ENCODE data around the gene LTA4H.
"Not testable (repeated sequence)": the region's sequence is repeated elsewhere in the genome, so short reads cannot be mapped to it uniquely, and the experiment has no call there.

DNA sequence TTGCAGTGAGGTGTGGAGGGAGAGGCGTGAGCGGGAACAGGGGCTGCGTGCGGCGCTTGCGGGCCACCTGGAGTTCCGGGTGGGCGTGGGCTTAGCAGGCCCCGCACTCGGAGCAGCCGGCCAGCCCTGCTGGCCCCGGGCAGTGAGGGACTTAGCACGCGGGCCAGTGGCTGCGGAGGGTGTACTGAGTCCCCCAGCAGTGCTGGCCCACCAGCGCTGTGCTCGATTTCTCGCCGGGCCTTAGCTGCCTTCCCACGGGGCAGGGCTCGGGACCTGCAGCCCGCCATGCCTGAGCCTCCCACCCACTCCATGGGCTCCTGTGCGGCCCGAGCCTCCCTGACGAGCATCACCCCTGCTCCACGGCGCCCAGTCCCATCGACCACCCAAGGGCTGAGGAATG lies 66.3 kb downstream of the LTA4H start:
- TF ChIP-seq, protein P1, sequence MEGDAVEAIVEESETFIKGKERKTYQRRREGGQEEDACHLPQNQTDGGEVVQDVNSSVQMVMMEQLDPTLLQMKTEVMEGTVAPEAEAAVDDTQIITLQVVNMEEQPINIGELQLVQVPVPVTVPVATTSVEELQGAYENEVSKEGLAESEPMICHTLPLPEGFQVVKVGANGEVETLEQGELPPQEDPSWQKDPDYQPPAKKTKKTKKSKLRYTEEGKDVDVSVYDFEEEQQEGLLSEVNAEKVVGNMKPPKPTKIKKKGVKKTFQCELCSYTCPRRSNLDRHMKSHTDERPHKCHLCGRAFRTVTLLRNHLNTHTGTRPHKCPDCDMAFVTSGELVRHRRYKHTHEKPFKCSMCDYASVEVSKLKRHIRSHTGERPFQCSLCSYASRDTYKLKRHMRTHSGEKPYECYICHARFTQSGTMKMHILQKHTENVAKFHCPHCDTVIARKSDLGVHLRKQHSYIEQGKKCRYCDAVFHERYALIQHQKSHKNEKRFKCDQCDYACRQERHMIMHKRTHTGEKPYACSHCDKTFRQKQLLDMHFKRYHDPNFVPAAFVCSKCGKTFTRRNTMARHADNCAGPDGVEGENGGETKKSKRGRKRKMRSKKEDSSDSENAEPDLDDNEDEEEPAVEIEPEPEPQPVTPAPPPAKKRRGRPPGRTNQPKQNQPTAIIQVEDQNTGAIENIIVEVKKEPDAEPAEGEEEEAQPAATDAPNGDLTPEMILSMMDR (conservative IDR thresholded peaks at IDR 0.05; ENCODE audit: low read depth, low read length): not testable (repeated sequence)
- TF ChIP-seq EZH2 (IDR thresholded peaks at IDR 0.05; ENCODE audit: borderline replicate concordance, low read depth, low read length, poor library complexity, severe bottlenecking): not testable (repeated sequence)

Data from A673 (cell line).